Parathyroid adenoma (tissue), 2 donors: ENCODE measurements around the gene TAL2.
A peak's percentile ranks its signal among the peaks of the same experiment; 100 is the strongest.

Experiments
- H2AFZ ChIP-seq: fragments of 300-600 bp; sonication (generic); one replicate; pipeline ENCODE4 v1.7.0; 2017; ENCODE audit warnings: antibody characterized with exemption, mild to moderate bottlenecking
- H3K27ac ChIP-seq: fragments of 300-600 bp; sonication (generic); one replicate; pipeline ENCODE4 v1.7.0; 2017
- H3K27me3 ChIP-seq: fragments of 300-600 bp; sonication (generic); one replicate; pipeline ENCODE4 v1.7.0; 2017; ENCODE audit warnings: low read length; ENCODE audit not compliant: control insufficient read depth, insufficient read depth
- H3K36me3 ChIP-seq: fragments of 300-600 bp; sonication (generic); one replicate; pipeline ENCODE4 v1.7.0; 2017; ENCODE audit warnings: low read length; ENCODE audit not compliant: control insufficient read depth, insufficient read depth
- H3K4me1 ChIP-seq: fragments of 300-600 bp; sonication (generic); one replicate; pipeline ENCODE4 v1.7.0; 2017; ENCODE audit warnings: control low read depth
- H3K4me2 ChIP-seq: fragments of 300-600 bp; sonication (generic); one replicate; pipeline ENCODE4 v1.7.0; 2017; ENCODE audit warnings: low read length
- H3K4me3 ChIP-seq: fragments of 300-600 bp; sonication (generic); one replicate; pipeline ENCODE4 v1.7.0; 2017; ENCODE audit warnings: low read depth, low read length
- H3K79me2 ChIP-seq: fragments of 300-600 bp; sonication (generic); one replicate; pipeline ENCODE4 v1.7.0; 2017; ENCODE audit warnings: control low read depth
- H3K9ac ChIP-seq: fragments of 300-600 bp; sonication (generic); one replicate; pipeline ENCODE4 v1.7.0; 2017; ENCODE audit warnings: mild to moderate bottlenecking
- H3K9me3 ChIP-seq: fragments of 300-600 bp; sonication (generic); one replicate; pipeline ENCODE4 v1.7.0; 2017; ENCODE audit warnings: low read length; ENCODE audit not compliant: control insufficient read depth
- TF ChIP-seq, protein P1 (sequence below): fragments of 300-600 bp; sonication (generic); IDR thresholded peaks from one replicate; pipeline ENCODE4 v1.7.0; 2017; ENCODE audit warnings: antibody characterized with exemption, mild to moderate bottlenecking
- donor health status: primary hyperparathyroidism.

The TAL2 gene

GRCh38 chr9:105647595-105648349 lies 14.5 kb upstream of the TAL2 start:
- H3K4me2 ChIP-seq = no peak overlapping the region
- H3K4me1 ChIP-seq = no peaks in the 10 kb centered on the region
- no peak overlapping the region for H3K4me3 ChIP-seq
- TF ChIP-seq, protein P1, sequence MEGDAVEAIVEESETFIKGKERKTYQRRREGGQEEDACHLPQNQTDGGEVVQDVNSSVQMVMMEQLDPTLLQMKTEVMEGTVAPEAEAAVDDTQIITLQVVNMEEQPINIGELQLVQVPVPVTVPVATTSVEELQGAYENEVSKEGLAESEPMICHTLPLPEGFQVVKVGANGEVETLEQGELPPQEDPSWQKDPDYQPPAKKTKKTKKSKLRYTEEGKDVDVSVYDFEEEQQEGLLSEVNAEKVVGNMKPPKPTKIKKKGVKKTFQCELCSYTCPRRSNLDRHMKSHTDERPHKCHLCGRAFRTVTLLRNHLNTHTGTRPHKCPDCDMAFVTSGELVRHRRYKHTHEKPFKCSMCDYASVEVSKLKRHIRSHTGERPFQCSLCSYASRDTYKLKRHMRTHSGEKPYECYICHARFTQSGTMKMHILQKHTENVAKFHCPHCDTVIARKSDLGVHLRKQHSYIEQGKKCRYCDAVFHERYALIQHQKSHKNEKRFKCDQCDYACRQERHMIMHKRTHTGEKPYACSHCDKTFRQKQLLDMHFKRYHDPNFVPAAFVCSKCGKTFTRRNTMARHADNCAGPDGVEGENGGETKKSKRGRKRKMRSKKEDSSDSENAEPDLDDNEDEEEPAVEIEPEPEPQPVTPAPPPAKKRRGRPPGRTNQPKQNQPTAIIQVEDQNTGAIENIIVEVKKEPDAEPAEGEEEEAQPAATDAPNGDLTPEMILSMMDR = no peak
- H3K36me3 ChIP-seq = no peaks in the 10 kb centered on the region
- H3K27ac ChIP-seq = no peak overlapping the region
- no peaks in the 10 kb centered on the region for H3K27me3 ChIP-seq
- H3K9ac ChIP-seq = no peak overlapping the region
- H2AFZ ChIP-seq = no peak overlapping the region
- H3K79me2 ChIP-seq = no peaks in the 10 kb centered on the region
- H3K9me3 ChIP-seq = no peaks in the 10 kb centered on the region

DNA sequence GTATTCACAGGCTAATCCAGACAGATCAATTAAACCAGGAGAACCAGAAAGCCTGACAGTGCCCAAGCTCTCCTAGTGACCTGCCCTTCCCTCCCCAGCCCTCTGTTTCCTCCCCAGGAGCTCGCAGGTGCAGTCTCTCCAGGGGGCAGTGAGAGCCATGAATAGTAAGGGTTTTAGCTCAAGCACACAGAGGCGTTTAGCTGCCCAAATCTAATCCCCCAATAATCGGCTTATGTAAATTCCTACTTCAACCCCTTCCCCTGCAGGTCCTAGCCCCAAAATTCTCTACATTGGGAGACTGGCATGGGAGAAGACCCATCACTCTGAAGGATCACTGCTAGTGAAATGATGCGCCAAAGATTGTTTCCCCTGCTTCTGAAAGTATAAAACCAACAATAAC lies 10.5 kb upstream of the TAL2 start:
- H3K36me3 ChIP-seq = no peaks in the 10 kb centered on the region
- no peak overlapping the region for H3K4me3 ChIP-seq
- H3K9me3 ChIP-seq = no peaks in the 10 kb centered on the region
- H3K79me2 ChIP-seq = no peaks in the 10 kb centered on the region
- H2AFZ ChIP-seq = no peak overlapping the region
- TF ChIP-seq, protein P1 = no peak
- H3K4me2 ChIP-seq = no peak overlapping the region
- H3K27ac ChIP-seq = no peak overlapping the region
- H3K9ac ChIP-seq = no peak overlapping the region
- no peaks in the 10 kb centered on the region for H3K27me3 ChIP-seq
- no peaks in the 10 kb centered on the region for H3K4me1 ChIP-seq

- no peaks in the 10 kb centered on the region for H3K36me3 ChIP-seq
These were observed 5.9 kb upstream of the TAL2 start for GRCh38 chr9:105656131-105656921.

DNA sequence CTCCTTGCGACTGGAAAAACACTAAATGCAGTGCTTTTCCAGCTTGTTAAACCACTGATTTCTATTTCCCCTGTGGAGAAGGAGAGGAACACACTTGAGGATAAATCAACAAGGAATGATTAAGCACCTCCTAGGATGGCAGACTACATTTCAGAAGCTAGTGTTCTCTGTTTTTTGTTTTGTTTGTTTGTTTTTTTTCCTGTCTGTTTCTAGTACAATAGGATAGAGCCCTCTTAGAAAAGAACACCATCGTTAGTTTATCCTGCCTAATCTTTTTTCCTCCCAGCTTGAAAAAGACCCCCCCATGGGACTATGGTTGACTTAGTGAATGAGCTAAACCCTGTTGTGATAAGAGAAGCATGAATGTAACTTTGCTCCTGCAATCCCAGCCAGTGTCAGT lies 3.9 kb upstream of the TAL2 start:
- H3K4me1 ChIP-seq = no peaks in the 10 kb centered on the region
- H3K9ac ChIP-seq = no peak overlapping the region
- H3K27ac ChIP-seq = no peak overlapping the region
- no peaks in the 10 kb centered on the region for H3K9me3 ChIP-seq
- no peak overlapping the region for H3K4me2 ChIP-seq
- H2AFZ ChIP-seq = no peak overlapping the region
- no peaks in the 10 kb centered on the region for H3K79me2 ChIP-seq
- H3K36me3 ChIP-seq = no peaks in the 10 kb centered on the region
- TF ChIP-seq, protein P1 = no peak
- no peak overlapping the region for H3K4me3 ChIP-seq
- H3K27me3 ChIP-seq = no peaks in the 10 kb centered on the region

More at GRCh38 chr9:105656131-105656921, 5.9 kb upstream of the TAL2 start:
- no peaks in the 10 kb centered on the region for H3K79me2 ChIP-seq
- peak overlapping the region; percentile 89 for H3K4me2 ChIP-seq
- peak overlapping the region; percentile 73 for H2AFZ ChIP-seq
- no peak overlapping the region for H3K27ac ChIP-seq
- H3K4me1 ChIP-seq = no peaks in the 10 kb centered on the region
- H3K27me3 ChIP-seq = no peaks in the 10 kb centered on the region
- H3K9ac ChIP-seq = no peak overlapping the region
- no peaks in the 10 kb centered on the region for H3K9me3 ChIP-seq
- TF ChIP-seq, protein P1 = peak; percentile 15
- H3K4me3 ChIP-seq = peak overlapping the region; percentile 58
